ENCODE results near the gene MFF. TPM values are rescaled to one million over a fixed set of nuclear protein-coding genes. Genes with fewer than 3 reads are reported as not detected.

The MFF gene
- total RNA-seq, 1 experiment from 2014 or later, result 68.2 TPM

- no peaks in the 10 kb centered on the region for H3K9me3 ChIP-seq (ENCODE audit: control insufficient read depth in 1 of 2, insufficient read depth in 1 of 2, low read depth in 1 of 2, low read length in 2 of 2)
- POLR2A ChIA-PET, result no interaction called here
- H3K9me2 ChIP-seq (ENCODE audit: insufficient read depth), result no peaks in the 10 kb centered on the region; the same call in 1 of the 2 replicates
- H3K27ac ChIP-seq (ENCODE audit: low read depth, low read length), result no peak overlapping the region
- CTCF ChIA-PET, result interaction anchor here (1.9 kb wide), 1 partner anchor 63 kb away, joined by 6 read pairs; no protein-coding TSS in a partner anchor
- no peak for DNase-seq (ENCODE audit: low read depth, low spot score)
- H4K20me1 ChIP-seq (ENCODE audit: insufficient read depth), result no peaks in the 10 kb centered on the region
- no peak for ATAC-seq
- H3K9ac ChIP-seq (ENCODE audit: low read length), result no peak overlapping the region
- no peak for TF ChIP-seq RAD21 (IDR thresholded peaks at IDR 0.05; ENCODE audit: low read depth)
- TF ChIP-seq POLR2AphosphoS5 (IDR thresholded peaks at IDR 0.05; ENCODE audit: low read depth, low read length), result no peak
- no peak for TF ChIP-seq FOSL1 (IDR thresholded peaks at IDR 0.05; ENCODE audit: low read depth)
- TF ChIP-seq ATF3 (IDR thresholded peaks at IDR 0.05), result no peak
- no peaks in the 10 kb centered on the region for H3K36me3 ChIP-seq (ENCODE audit: control insufficient read depth in 1 of 2, insufficient read depth in 2 of 2, low read length in 2 of 2)
- no TSS peak for BruUV-seq (replicated peaks)
- H3K4me3 ChIP-seq (replicated peaks in 1 of 2; ENCODE audit: low read depth in 1 of 2, low read length in 2 of 2), result no peak overlapping the region
- H2AFZ ChIP-seq (ENCODE audit: low read depth, low read length, poor library complexity, severe bottlenecking), result no peak overlapping the region
- no peaks in the 10 kb centered on the region for H3K4me1 ChIP-seq (ENCODE audit: control insufficient read depth in 1 of 2, insufficient read depth in 2 of 2, low read length in 2 of 2)
- RAD21 ChIA-PET (ENCODE audit: low non-redundant PET in 1 of 2, low total read pairs in 2 of 2, uncharacterized antibody in 2 of 2, unreplicated experiment in 2 of 2), result no interaction called here
- H3K4me2 ChIP-seq (ENCODE audit: low read length), result no peak overlapping the region
- no peaks in the 10 kb centered on the region for H3K79me2 ChIP-seq (ENCODE audit: insufficient read depth, low read length)
- H3K27me3 ChIP-seq (ENCODE audit: insufficient read depth, low read length), result no peaks in the 10 kb centered on the region
- intact Hi-C loops (cut with micrococcal nuclease), result no loop called here
Measured at GRCh38 chr2:227301523-227301922, 23.5 kb upstream of the MFF start.

GRCh38 chr2:227308784-227309183 lies 16.3 kb upstream of the MFF start:
- BruUV-seq (replicated peaks), result no TSS peak
- H2AFZ ChIP-seq (ENCODE audit: low read depth, low read length, poor library complexity, severe bottlenecking), result no peak overlapping the region
- H3K9me3 ChIP-seq (ENCODE audit: control insufficient read depth in 1 of 2, insufficient read depth in 1 of 2, low read depth in 1 of 2, low read length in 2 of 2), result no peaks in the 10 kb centered on the region
- no peak overlapping the region for H3K4me3 ChIP-seq (replicated peaks in 1 of 2; ENCODE audit: low read depth in 1 of 2, low read length in 2 of 2)
- no peaks in the 10 kb centered on the region for H4K20me1 ChIP-seq (ENCODE audit: insufficient read depth)
- no peak overlapping the region for H3K4me2 ChIP-seq (ENCODE audit: low read length)
- RAD21 ChIA-PET (ENCODE audit: low non-redundant PET in 1 of 2, low total read pairs in 2 of 2, uncharacterized antibody in 2 of 2, unreplicated experiment in 2 of 2), result no interaction called here
- intact Hi-C loops (cut with micrococcal nuclease), result no loop called here
- no peaks in the 10 kb centered on the region for H3K27me3 ChIP-seq (ENCODE audit: insufficient read depth, low read length)
- POLR2A ChIA-PET, result no interaction called here
- H3K4me1 ChIP-seq (ENCODE audit: control insufficient read depth in 1 of 2, insufficient read depth in 2 of 2, low read length in 2 of 2), result peaks cover 13 to 27% of the 10 kb centered on the region in 2 experiments
- no peaks in the 10 kb centered on the region for H3K9me2 ChIP-seq (ENCODE audit: insufficient read depth)
- CTCF ChIA-PET, result interaction anchor here (1.4 kb wide), 1 partner anchor 70 kb away, joined by 3 read pairs; no protein-coding TSS in a partner anchor
- H3K36me3 ChIP-seq (ENCODE audit: control insufficient read depth in 1 of 2, insufficient read depth in 2 of 2, low read length in 2 of 2), result no peaks in the 10 kb centered on the region
- H3K9ac ChIP-seq (ENCODE audit: low read length), result no peak overlapping the region
- no peak overlapping the region for H3K27ac ChIP-seq (ENCODE audit: low read depth, low read length)
- no peaks in the 10 kb centered on the region for H3K79me2 ChIP-seq (ENCODE audit: insufficient read depth, low read length)
- ATAC-seq, result no peak
- no peak for DNase-seq (ENCODE audit: low read depth, low spot score)
- TF ChIP-seq CBX3 (IDR thresholded peaks at IDR 0.05; ENCODE audit: low read depth) (no peak), YY1 (IDR thresholded peaks at IDR 0.05; ENCODE audit: extremely low read depth, insufficient replicate concordance, low read depth, low read length) (no peak), ZFX (IDR thresholded peaks at IDR 0.05) (no peak), SRF (IDR thresholded peaks at IDR 0.05; ENCODE audit: low read depth) (no peak), CEBPB (IDR thresholded peaks at IDR 0.05; ENCODE audit: low read depth) (no peak), SIN3A (IDR thresholded peaks at IDR 0.05; ENCODE audit: low read depth) (no peak), ELF1 (IDR thresholded peaks at IDR 0.05; ENCODE audit: borderline replicate concordance, low read depth) (no peak), ZNF274 (IDR thresholded peaks at IDR 0.05; ENCODE audit: low read depth, low read length) (no peak), SP1 (IDR thresholded peaks at IDR 0.05; ENCODE audit: low read depth) (no peak), CTCF (IDR thresholded peaks at IDR 0.05 in 2 of 3, conservative IDR thresholded peaks at IDR 0.05 in 1 of 3; ENCODE audit: borderline replicate concordance in 1 of 3, insufficient read depth in 1 of 3, low read depth in 2 of 3, low read length in 2 of 3) (no peak), EZH2phosphoT487 (IDR thresholded peaks at IDR 0.05; ENCODE audit: borderline replicate concordance) (no peak), EZH2 (IDR thresholded peaks at IDR 0.05) (no peak), RAD21 (IDR thresholded peaks at IDR 0.05; ENCODE audit: low read depth) (no peak), POLR2AphosphoS5 (IDR thresholded peaks at IDR 0.05; ENCODE audit: low read depth, low read length) (no peak)
- TF ChIP-seq, protein P1, sequence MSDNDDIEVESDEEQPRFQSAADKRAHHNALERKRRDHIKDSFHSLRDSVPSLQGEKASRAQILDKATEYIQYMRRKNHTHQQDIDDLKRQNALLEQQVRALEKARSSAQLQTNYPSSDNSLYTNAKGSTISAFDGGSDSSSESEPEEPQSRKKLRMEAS (IDR thresholded peaks at IDR 0.05), result no peak

All from HCT116 (cell line).